ENCODE results near the gene CELF4. TPM values are rescaled to one million over a fixed set of nuclear protein-coding genes. Genes with fewer than 3 reads are reported as not detected.

CELF4 gene
- total RNA-seq, 2 donors from 2014 or later: not detected

GRCh38 chr18:37210781-37211180 lies 354.8 kb downstream of the CELF4 start:
- DNase-seq (ENCODE audit: low spot score in 2 of 2) (no peak), ATAC-seq (no peak)
- H3K27ac Mint-ChIP-seq: no peak overlapping the region
- peaks cover 6 to 19% of the 10 kb centered on the region in 2 donors for H3K9me3 Mint-ChIP-seq
- H3K36me3 Mint-ChIP-seq: peaks cover 1 to 23% of the 10 kb centered on the region in 2 donors

- H3K36me3 Mint-ChIP-seq: peaks cover 0 to 6% of the 10 kb centered on the region in 2 donors
Observed at GRCh38 chr18:37207343-37207742, 358.3 kb downstream of the CELF4 start.

GRCh38 chr18:37199741-37200140 lies 365.9 kb downstream of the CELF4 start:
- DNase-seq (ENCODE audit: low spot score in 2 of 2) (no peak), ATAC-seq (no peak)
- Mint-ChIP-seq H3K36me3 (peaks cover 23 to 25% of the 10 kb centered on the region in 2 donors), H3K27ac (no peak overlapping the region), H3K9me3 (peaks cover 19 to 25% of the 10 kb centered on the region in 2 donors)

More at GRCh38 chr18:37207343-37207742, 358.3 kb downstream of the CELF4 start:
- DNase-seq (ENCODE audit: low spot score in 2 of 2): no peak
- Mint-ChIP-seq H3K27ac (no peak overlapping the region), H3K9me3 (peaks cover 0 to 20% of the 10 kb centered on the region in 2 donors)
- ATAC-seq: no peak

All from activated naive CD4-positive, alpha-beta T cell treated with anti-CD3 and anti-CD28 coated beads, Interleukin-2, amount 50 U/mL, for 72 hours (primary cell).